ENCODE measurements around the gene SPARC.

Gene SPARC

DNA sequence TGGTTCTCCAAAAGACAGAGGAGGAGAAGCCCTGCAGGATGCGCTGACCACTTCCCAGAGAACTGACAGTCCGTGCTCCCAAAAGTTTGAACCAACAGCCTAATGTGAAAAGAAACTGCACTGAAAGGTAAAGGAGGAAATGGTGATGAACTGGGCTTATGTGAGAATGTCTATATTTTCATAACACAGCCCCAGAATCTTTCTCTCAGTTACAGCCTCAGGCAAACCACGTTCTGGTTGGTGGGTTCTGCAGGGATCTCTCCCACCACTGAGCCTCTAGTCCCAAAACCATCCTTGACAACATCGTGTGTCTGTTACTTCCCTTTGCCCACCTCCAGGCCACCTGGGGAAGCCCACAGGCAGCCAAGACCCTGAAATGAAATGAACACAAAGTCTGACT is 23.9 kb downstream of the SPARC start:
- Mint-ChIP-seq H3K4me3 (no peak overlapping the region), H3K27me3 (no peaks in the 10 kb centered on the region), H3K9me3 (ENCODE audit: low read depth) (no peaks in the 10 kb centered on the region), H3K36me3 (no peaks in the 10 kb centered on the region), H3K4me1 (ENCODE audit: low read depth) (peaks cover 7% of the 10 kb centered on the region), H3K27ac (no peak overlapping the region)

DNA sequence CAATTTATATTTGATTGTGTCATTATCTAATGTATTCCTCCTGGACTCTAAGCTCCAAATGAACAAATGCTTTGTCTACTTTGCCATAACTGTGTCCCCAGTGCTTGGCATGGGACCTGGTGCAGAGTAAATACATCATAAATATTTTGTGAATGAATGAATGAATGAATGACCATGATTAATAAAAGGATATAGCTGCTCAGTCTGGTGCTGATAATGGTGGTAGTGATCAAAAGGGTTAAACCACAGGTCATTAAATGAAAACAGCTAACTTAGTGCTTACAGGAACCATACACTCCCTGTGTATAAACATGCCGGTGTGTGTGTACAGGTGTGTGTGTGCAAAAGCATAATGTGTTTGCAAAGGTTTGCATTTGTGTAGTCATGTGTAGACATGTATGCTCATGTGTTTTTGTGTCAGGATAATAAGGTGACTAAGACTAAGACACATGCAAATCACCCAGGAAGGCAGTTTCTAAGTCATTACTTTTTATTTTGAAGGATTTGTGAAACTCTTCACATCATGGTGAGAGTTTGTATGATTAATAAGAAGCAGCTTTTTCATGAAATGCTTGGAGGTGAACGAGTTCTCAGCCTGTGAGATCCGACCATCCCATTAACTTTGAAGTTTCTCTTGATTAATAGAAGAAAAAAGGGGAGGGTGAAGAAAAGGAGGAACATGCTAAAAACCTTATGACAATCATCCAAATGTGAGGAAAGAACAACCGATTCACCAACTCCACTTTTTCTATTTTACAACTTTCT is 24.6 kb downstream of the SPARC start:
- no peaks in the 10 kb centered on the region for H3K27me3 Mint-ChIP-seq
- H3K9me3 Mint-ChIP-seq (ENCODE audit: low read depth), result no peaks in the 10 kb centered on the region
- H3K36me3 Mint-ChIP-seq, result no peaks in the 10 kb centered on the region
- no peak overlapping the region for H3K27ac Mint-ChIP-seq
- H3K4me1 Mint-ChIP-seq (ENCODE audit: low read depth), result peaks cover 7% of the 10 kb centered on the region
- H3K4me3 Mint-ChIP-seq, result no peak overlapping the region

GRCh38 chr5:151660616-151661495 is 25.9 kb downstream of the SPARC start:
- Mint-ChIP-seq H3K27ac (no peak overlapping the region), H3K36me3 (no peaks in the 10 kb centered on the region)

DNA sequence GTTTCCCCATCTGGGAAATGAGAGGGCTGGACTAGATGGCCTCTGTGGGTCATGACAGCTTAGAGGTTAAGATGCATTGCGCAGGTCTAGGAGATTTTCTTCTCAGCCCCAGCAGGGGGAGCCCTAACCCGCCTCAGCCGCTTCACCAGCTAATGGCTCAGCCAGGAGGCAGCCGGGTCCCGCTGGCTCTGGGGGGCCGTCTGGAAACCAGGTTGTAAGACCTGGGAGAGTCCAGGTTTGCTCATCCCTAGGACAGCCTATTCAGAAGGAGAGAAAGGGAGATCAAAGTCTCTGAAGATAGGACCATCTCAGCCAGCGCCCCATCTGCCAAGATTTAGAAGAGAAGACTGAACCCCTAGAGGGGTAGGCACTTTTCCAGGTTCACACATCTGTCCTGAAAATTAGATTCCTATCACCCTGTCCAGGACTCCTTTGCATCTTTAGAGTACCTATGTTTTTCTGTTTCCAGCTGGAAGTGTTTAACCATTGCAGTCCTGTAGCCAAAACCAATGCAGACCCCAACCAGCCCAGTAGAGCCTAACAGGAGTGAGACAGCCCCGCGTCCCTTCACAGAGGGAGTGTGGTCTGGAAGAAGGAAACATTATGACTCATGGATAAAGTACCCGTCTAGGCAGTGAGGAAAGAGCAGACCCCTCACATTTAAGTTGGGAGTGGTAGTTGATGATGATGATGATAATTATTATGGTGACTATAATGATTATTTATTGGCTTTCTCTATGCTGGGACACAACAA is 27.5 kb downstream of the SPARC start:
- Mint-ChIP-seq H3K4me3 (no peak overlapping the region), H3K9me3 (ENCODE audit: low read depth) (no peaks in the 10 kb centered on the region), H3K27ac (no peak overlapping the region), H3K36me3 (no peaks in the 10 kb centered on the region), H3K4me1 (ENCODE audit: low read depth) (peaks cover 7% of the 10 kb centered on the region), H3K27me3 (no peaks in the 10 kb centered on the region)

More at GRCh38 chr5:151660616-151661495, 25.9 kb downstream of the SPARC start:
- no peak overlapping the region for H3K4me3 Mint-ChIP-seq
- no peaks in the 10 kb centered on the region for H3K9me3 Mint-ChIP-seq (ENCODE audit: low read depth)
- H3K27me3 Mint-ChIP-seq, result no peaks in the 10 kb centered on the region
- H3K4me1 Mint-ChIP-seq (ENCODE audit: low read depth), result peaks cover 7% of the 10 kb centered on the region

DNA sequence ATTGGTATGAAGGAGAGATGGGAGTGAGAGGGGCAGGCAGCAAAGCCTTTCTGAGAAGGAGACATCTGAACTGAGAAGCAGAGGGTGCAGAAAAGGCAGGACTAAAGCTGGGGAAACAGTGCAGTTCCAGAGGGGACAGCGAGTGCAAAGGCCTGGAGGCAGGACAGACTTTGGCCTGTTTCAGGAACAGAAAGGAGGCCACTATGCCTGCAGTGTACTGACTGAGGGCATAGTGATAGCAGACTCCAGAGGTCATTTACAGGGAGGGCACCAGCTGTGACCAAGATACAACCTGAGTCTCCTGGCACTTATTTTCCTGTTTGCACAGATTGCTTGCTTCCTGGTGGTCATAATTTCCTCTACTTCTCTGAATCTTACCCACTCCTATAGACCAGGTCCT is 29.6 kb downstream of the SPARC start:
- Mint-ChIP-seq H3K27me3 (no peaks in the 10 kb centered on the region), H3K4me1 (ENCODE audit: low read depth) (no peaks in the 10 kb centered on the region), H3K27ac (no peak overlapping the region), H3K36me3 (no peaks in the 10 kb centered on the region), H3K4me3 (no peak overlapping the region), H3K9me3 (ENCODE audit: low read depth) (no peaks in the 10 kb centered on the region)

- Mint-ChIP-seq H3K27ac (no peak overlapping the region), H3K27me3 (no peaks in the 10 kb centered on the region), H3K9me3 (ENCODE audit: low read depth) (no peaks in the 10 kb centered on the region), H3K4me1 (ENCODE audit: low read depth) (no peaks in the 10 kb centered on the region), H3K4me3 (no peak overlapping the region), H3K36me3 (no peaks in the 10 kb centered on the region)
Measured at GRCh38 chr5:151656311-151656710, 30.4 kb downstream of the SPARC start.

DNA sequence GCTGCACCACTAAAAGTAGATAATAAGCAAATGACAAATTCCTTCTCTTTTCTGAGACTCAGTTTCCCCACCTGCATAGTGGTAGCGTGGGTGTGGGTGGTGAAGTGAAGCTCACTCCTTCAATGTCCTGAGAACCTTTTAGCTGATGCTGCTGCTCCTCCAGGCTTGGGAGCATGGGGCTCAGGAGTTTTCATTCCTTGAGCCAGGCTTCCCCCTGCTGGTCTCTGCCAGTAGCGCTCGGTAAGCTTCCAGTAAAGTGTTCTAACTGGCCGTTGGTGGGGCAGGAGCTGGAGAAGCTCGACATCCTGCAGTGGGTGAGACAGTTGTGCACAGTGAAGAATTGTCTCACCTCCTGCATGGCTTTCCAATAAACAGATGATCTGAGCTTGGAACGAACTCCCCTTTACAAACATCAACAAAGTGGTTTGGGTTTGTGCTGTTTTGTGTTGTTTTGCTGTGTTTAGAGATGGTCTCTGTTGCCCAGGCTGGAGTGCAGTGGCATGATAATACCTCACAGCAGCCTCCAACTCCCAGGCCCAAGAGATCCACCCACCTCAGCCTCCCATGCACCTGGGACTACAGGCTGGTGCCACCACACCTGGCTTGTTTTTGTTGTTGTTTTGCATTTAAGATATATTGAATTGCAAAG is 34.6 kb downstream of the SPARC start:
- H3K4me1 Mint-ChIP-seq (ENCODE audit: low read depth), result no peaks in the 10 kb centered on the region
- H3K36me3 Mint-ChIP-seq, result no peaks in the 10 kb centered on the region
- no peaks in the 10 kb centered on the region for H3K27me3 Mint-ChIP-seq
- H3K27ac Mint-ChIP-seq, result no peak overlapping the region
- no peak overlapping the region for H3K4me3 Mint-ChIP-seq
- no peaks in the 10 kb centered on the region for H3K9me3 Mint-ChIP-seq (ENCODE audit: low read depth)

DNA sequence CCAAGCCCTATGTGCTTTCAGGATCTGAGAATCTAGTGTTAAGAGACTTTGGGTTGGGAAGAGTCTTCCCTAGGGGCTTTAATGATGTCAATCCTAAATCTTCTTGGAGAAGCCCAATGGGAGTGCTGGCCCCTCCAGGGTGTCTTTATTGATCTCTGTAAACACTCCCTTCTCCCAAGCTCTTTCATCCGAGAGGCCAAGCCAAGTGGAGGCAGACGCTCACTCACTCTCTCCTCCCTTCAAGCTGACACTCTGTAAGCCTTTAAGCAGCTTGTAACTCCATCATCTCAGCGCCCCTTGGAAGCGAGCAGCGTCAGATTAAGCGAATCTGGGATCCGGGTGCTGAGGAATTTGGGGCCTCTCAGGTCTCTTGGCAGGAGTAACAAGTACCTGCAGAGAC is 37.7 kb downstream of the SPARC start:
- Mint-ChIP-seq H3K27ac (no peak overlapping the region), H3K9me3 (ENCODE audit: low read depth) (no peaks in the 10 kb centered on the region), H3K36me3 (no peaks in the 10 kb centered on the region), H3K4me1 (ENCODE audit: low read depth) (no peaks in the 10 kb centered on the region), H3K27me3 (no peaks in the 10 kb centered on the region), H3K4me3 (no peak overlapping the region)

DNA sequence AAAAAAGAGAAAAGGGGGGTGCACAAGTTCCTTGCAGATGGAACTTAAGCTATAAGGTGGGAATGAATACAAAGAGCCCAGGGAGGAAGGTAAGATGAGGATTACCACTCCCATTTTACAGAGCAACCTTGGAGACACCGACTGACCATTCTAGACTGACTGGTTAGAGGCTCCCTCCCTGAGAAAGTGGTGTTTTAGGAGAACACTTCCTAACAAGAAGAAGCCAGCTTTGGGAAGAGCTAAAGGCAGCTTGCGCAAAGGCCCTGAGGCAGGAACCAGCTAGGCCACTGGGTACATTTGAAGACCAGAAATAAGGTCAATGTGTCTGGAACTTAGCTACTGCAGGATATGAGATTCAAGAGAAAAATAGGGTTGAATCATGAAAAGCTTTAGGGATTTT is 38.6 kb downstream of the SPARC start:
- Mint-ChIP-seq H3K4me1 (ENCODE audit: low read depth) (no peaks in the 10 kb centered on the region), H3K36me3 (no peaks in the 10 kb centered on the region), H3K9me3 (ENCODE audit: low read depth) (no peaks in the 10 kb centered on the region), H3K27ac (no peak overlapping the region), H3K27me3 (no peaks in the 10 kb centered on the region), H3K4me3 (no peak overlapping the region)

- H3K36me3 Mint-ChIP-seq, result no peaks in the 10 kb centered on the region
- no peaks in the 10 kb centered on the region for H3K27me3 Mint-ChIP-seq
- H3K27ac Mint-ChIP-seq, result no peak overlapping the region
- no peaks in the 10 kb centered on the region for H3K4me1 Mint-ChIP-seq (ENCODE audit: low read depth)
- no peaks in the 10 kb centered on the region for H3K9me3 Mint-ChIP-seq (ENCODE audit: low read depth)
- H3K4me3 Mint-ChIP-seq, result no peak overlapping the region
Measured at GRCh38 chr5:151647320-151647861, 39.3 kb downstream of the SPARC start.

- Mint-ChIP-seq H3K4me1 (ENCODE audit: low read depth) (no peaks in the 10 kb centered on the region), H3K9me3 (ENCODE audit: low read depth) (no peaks in the 10 kb centered on the region), H3K36me3 (no peaks in the 10 kb centered on the region), H3K27me3 (no peaks in the 10 kb centered on the region), H3K27ac (no peak overlapping the region), H3K4me3 (no peak overlapping the region)
Measured at GRCh38 chr5:151646334-151646733, 40.4 kb downstream of the SPARC start.

DNA sequence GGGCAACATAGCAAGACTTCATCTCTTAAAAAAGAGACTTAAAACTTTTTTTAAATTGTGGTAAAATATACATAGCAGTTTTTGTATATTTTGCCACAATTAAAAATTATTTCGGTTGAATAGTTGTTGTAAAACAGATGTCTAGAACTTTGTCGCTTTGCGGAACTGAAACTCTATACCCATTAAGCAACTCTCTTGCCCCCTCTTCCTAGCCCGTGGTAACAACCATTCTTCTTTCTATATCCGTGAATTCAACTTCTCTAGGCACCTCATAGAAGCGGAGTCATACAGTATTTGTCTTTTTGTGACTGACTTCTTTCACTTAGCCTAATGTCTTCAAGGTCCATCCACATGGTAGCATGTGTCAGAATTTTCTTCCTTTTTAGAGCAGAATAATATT is 43.3 kb downstream of the SPARC start:
- Mint-ChIP-seq H3K27ac (no peak overlapping the region), H3K4me3 (no peak overlapping the region), H3K27me3 (no peaks in the 10 kb centered on the region), H3K4me1 (ENCODE audit: low read depth) (peaks cover 11% of the 10 kb centered on the region), H3K9me3 (ENCODE audit: low read depth) (no peaks in the 10 kb centered on the region), H3K36me3 (no peaks in the 10 kb centered on the region)

- Mint-ChIP-seq H3K4me3 (no peak overlapping the region), H3K9me3 (ENCODE audit: low read depth) (no peaks in the 10 kb centered on the region), H3K27ac (no peak overlapping the region), H3K36me3 (no peaks in the 10 kb centered on the region), H3K4me1 (ENCODE audit: low read depth) (peaks cover 11% of the 10 kb centered on the region), H3K27me3 (no peaks in the 10 kb centered on the region)
Measured at GRCh38 chr5:151642472-151643140, 44.1 kb downstream of the SPARC start.

DNA sequence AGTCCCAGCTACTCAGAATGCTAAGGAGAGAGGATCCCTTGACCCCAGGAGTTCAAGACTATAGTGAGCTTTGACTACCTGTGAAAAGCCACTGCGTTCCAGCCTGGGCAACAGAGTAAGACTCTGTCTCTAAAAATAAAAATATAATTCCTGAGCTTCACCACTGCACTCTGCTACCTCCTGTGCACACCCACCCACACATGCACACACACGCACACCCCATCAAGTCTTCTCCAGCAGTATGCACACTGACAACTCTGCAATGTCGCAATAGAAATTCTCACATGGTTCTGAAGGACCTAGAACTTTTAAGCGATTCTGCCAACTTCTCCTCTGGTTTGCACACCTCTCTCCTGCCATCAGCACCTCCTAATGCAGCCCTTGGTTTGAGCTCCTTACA is 48.1 kb downstream of the SPARC start:
- peaks cover 11% of the 10 kb centered on the region for H3K4me1 Mint-ChIP-seq (ENCODE audit: low read depth)
- no peak overlapping the region for H3K27ac Mint-ChIP-seq
- H3K4me3 Mint-ChIP-seq, result no peak overlapping the region
- peaks cover 2% of the 10 kb centered on the region for H3K27me3 Mint-ChIP-seq
- no peaks in the 10 kb centered on the region for H3K9me3 Mint-ChIP-seq (ENCODE audit: low read depth)
- H3K36me3 Mint-ChIP-seq, result no peaks in the 10 kb centered on the region
